ENCODE data around the gene SEPHS1.
"Not testable (repeated sequence)": the region's sequence is repeated elsewhere in the genome, so short reads cannot be mapped to it uniquely, and the experiment has no call there.

Gene SEPHS1, protein sequence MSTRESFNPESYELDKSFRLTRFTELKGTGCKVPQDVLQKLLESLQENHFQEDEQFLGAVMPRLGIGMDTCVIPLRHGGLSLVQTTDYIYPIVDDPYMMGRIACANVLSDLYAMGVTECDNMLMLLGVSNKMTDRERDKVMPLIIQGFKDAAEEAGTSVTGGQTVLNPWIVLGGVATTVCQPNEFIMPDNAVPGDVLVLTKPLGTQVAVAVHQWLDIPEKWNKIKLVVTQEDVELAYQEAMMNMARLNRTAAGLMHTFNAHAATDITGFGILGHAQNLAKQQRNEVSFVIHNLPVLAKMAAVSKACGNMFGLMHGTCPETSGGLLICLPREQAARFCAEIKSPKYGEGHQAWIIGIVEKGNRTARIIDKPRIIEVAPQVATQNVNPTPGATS

GRCh38 chr10:13348216-13349017 is at the start of gene SEPHS1:
Gene SEPHS1 (minus strand): TSS chr10:13348293. CDS start chr10:13344950, 3,343 bp downstream.
- FAIRE-seq: peak; percentile 81
- peak; percentile 94 for DNase-seq (ENCODE audit: insufficient read length, low spot score)

GRCh38 chr10:13397052-13397451 is 49.0 kb upstream of the SEPHS1 start:
- FAIRE-seq: no peak
- no peak for DNase-seq (ENCODE audit: insufficient read length, low spot score)

GRCh38 chr10:13396369-13396768 is 48.3 kb upstream of the SEPHS1 start:
- FAIRE-seq (no peak), DNase-seq (ENCODE audit: insufficient read length, low spot score) (no peak)

DNA sequence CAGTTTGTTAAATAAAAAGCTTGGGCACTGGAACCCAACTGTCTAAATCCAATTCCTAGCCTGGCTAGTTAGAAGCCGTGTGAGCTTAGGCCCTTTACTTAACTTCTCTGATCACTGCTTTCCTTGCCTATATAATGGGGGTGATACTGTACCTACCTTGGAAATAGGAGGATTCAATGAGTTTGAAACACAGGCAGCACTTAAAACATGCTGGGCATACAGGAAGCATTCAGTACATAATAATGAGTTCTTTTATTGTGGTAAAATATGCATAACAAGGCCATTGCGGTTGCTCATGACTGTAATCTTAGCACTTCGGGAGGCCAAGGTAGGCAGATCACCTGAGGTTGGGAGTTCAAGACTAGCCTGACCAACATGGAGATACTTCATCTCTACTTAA is 47.4 kb upstream of the SEPHS1 start:
- DNase-seq (ENCODE audit: insufficient read length, low spot score) (no peak), FAIRE-seq (no peak)

GRCh38 chr10:13393640-13394039 is 45.5 kb upstream of the SEPHS1 start:
- no peak for DNase-seq (ENCODE audit: insufficient read length, low spot score)
- FAIRE-seq: no peak

DNA sequence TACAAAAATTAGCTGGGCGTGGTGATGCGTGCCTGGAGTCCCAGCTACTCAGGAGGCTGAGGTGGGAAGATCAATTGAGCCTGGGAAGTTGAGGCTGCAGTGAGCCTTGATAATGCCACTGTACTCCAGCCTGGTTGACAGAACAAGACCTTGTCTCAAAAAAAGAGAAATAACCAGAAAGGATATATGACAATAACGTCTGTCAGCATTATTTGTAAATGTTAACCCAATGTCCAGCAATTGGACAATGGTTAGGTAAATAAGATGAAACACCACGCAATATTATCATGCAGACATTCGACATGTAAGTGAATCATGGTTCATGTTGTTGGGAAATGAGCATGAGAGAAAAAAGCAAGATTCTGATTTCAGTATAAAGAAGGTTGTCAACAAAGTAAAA is 44.6 kb upstream of the SEPHS1 start:
- FAIRE-seq (no peak), DNase-seq (ENCODE audit: insufficient read length, low spot score) (no peak)

DNA sequence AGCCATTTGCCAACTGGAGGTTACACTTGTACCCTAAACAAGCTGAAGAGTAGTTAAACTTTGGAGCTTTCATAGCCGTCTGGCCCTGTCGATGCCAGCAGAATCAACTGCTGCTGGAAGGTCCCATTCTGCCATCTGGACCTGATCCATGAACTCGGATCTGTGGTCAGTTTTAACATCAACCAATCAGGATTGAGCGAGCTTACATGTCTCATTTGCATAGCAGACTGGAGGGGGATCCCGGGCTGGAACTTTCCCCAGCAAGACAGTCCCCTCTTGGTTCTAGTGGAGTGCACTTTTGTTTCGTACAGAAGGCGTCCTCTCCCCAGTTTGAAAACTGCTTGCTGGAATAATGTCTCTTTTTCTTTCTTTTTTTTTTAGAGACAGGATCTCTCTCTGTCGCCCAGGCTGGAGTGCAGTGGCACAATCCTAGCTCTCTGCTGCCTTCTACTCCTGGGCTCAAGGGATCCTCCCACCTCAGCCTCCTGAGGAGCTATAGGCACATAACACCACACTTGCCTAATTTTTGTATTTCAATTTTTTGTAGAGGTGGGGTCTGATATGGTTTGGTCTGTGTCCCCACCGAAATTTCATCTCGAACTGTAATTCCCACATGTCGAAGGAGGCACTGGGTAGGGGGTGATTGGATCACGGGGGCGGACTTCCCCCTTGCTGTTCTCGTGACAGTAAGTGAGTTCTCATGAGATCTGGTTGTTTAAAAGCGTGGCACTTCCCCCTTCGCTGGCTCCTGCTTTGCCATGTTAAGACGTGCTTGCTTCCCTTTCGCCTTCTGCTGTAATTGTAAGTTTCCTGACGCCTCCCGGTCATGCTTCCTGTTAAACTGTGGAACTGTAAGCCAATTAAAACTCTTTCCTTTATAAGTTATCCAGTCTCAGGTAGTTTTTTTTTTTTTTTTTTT is 42.8 kb upstream of the SEPHS1 start:
- DNase-seq (ENCODE audit: insufficient read length, low spot score): no peak
- peak; percentile 52 for FAIRE-seq

DNA sequence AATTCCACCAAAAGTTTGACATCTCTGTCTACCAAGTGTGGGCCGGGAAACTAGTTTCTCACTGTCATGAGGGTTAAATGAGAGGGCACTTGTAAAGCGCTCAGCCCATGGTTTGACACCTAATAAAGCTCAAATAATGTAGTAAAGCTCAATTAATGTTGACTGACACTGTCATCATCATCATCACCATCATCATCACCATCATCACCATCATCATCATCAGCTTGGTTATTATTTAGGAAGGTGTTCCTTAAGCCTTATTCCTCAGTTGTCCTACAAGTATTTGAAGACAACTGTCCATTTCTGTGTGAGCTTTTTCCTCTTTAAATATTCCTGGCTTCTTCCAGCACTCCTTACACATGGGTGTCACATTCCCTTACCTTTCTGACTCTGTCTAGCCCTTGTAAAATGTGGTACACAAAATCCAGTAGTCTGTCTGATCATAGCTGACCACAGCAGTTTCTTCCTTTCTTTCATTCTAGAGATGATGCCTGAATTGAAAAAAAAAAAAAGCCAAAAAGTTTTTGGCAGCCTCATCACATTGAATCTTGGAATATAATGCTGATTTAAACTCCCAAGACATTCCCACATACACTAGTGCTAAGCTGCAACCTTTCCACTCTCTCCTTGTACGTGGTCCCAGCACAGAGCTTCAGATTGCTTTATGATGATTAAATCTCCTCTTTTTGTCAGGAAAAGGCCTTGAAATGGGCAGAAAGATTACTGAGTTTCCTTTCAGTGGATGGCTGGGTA is 40.6 kb upstream of the SEPHS1 start:
- FAIRE-seq: no peak

GRCh38 chr10:13386021-13386420 is 37.9 kb upstream of the SEPHS1 start:
- FAIRE-seq (no peak), DNase-seq (ENCODE audit: insufficient read length, low spot score) (no peak)

More for the DNA sequence above, 40.6 kb upstream of the SEPHS1 start:
- DNase-seq (ENCODE audit: insufficient read length, low spot score): no peak

DNA sequence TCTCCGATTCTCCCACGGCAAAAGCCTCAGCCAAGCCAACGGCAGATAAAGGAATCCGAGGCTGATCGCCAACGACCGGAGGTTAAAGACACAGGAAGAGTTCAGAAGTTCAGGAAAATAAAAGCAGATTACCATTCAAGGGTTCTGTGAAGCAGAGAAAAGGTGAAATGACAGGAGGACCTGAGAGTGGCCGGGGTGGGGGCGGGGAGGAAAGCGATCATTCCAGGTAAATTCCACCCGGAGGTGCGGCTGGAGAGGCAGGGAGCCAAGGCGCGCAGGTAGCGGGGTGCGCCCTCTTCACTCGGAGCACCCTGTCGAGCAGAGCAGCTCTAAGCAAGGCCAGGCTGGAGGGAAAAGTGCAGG is 35.3 kb upstream of the SEPHS1 start:
- FAIRE-seq: no peak
- DNase-seq (ENCODE audit: insufficient read length, low spot score): no peak

DNA sequence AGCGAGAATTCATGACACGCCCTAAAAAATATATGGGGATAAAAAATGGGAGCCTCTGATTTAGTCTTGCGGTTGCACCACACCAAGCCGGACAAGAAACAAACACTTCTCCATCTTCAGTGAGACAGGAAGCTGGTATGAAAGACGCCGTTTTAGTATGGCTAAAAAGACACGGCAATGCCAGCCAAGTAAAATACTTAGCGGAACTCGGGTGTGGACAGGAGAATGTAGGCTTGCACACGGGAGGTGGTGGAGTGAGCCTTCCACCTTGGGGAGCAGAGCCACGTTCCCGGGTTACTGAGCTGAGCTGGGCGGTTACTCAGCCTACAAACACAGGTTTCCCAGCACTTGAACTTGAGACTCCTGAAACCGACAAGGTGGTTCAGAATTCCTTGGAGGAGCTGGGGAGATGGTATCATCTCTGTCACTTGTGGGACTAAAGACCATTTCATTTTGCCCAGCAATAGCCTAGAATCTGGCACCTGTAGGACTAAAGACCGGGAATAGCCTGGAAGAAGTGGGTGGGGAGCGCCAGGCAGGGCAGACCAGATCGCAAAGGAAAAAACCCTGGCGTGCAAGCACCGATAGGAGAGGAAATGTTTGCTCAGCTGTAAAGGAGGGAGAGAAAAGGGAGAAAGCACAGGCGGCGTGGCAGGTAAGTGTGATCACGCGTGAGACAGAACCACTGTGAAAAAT is 34.8 kb upstream of the SEPHS1 start:
- DNase-seq (ENCODE audit: insufficient read length, low spot score) (no peak), FAIRE-seq (no peak)

DNA sequence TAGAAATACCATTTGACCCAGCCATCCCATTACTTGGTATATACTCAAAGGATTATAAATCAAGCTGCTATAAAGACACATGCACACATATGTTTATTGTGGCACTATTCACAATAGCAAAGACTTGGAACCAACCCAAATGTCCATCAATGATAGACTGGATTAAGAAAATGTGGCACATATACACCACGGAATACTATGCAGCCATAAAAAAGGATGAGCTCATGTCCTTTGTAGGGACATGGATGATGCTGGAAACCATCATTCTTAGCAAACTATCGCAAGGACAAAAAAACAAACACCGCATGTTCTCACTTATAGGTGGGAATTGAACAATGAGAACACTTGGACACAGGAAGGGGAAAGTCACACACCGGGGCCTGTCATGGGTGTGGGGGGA is 31.0 kb upstream of the SEPHS1 start:
- not testable (repeated sequence) for DNase-seq (ENCODE audit: insufficient read length, low spot score); FAIRE-seq

DNA sequence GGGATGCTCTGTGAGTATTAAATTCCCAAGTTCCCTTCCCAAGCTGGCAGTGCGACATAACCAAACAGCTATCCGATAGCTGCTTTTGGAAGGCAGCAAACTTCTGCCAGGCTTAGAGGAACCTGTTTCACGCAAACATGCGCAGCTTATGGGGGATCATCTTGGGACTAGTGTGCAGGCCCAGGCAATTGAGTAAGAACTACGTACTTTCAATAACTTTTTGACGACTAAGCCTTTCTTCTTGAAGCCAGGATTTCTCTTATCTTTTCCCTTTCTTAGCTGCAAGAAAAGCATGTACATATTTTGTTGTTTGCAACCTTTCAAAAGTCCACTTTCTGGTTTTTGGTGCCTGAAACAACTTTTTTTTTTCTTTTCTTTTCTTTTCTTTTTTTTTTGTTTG is 28.7 kb upstream of the SEPHS1 start:
- DNase-seq (ENCODE audit: insufficient read length, low spot score) (no peak), FAIRE-seq (no peak)

GRCh38 chr10:13376297-13376696 is 28.2 kb upstream of the SEPHS1 start:
- DNase-seq (ENCODE audit: insufficient read length, low spot score) (no peak), FAIRE-seq (no peak)

DNA sequence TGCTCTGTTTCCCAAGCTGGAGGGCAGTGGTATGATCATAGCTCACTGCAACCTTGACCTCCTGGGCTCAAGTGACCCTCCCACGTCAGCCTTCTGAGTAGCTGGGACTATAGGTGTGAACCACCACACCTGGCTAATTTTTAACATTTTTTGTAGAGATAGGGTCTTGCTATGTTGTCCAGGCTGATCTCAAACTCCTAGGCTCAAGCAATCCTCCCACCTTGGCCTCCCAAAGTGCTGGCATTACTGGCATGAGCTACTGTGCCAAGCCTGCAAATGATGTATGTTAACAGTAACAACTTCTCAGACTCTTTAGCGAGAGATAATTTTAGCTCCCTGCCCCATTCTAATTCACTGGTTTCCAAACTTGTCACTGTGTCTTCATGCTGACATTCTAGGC is 27.7 kb upstream of the SEPHS1 start:
- FAIRE-seq: no peak
- no peak for DNase-seq (ENCODE audit: insufficient read length, low spot score)

DNA sequence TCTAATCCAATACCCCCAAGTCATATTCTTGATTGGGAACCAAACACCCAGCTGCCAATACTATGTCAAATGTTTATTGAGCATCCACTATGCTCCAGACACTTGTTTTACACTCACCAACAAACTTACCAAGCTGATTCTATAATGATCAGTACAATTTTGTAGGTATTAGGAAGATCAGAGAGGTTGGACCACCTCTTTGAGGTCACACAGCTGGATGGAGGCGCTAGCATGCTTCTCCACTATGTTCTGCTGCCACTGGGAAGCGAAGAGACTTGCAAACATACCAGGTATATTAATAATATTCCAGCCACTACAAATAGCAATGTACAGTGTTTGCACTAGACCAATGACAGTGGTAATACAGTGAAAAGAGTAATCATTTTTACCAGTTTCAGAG is 25.6 kb upstream of the SEPHS1 start:
- DNase-seq (ENCODE audit: insufficient read length, low spot score) (no peak), FAIRE-seq (no peak)

GRCh38 chr10:13372524-13372923 is 24.4 kb upstream of the SEPHS1 start:
- FAIRE-seq (no peak), DNase-seq (ENCODE audit: insufficient read length, low spot score) (no peak)

- FAIRE-seq: peak; percentile 93
- peak; percentile 85 for DNase-seq (ENCODE audit: insufficient read length, low spot score)
These were observed 23.9 kb upstream of the SEPHS1 start for GRCh38 chr10:13371897-13372470.

DNA sequence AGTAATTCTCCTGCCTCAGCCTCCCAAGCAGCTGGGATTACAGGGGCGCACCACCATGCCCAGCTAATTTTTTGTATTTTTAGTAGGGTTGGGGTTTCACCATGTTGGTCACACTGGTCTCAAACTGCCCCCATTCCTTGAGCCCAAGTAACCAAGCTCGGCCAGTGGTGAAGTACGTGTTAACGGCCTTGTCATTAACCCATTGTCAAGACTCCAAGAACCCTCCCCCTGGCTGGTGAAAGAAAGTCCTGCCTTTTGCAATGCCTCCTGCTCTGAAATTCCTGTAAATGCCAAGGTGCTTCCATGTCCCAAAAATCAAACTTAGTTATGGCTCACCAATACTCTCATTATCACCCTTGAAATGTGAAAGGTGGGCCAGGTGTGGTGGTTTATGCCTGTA is 18.8 kb upstream of the SEPHS1 start:
- DNase-seq (ENCODE audit: insufficient read length, low spot score) (no peak), FAIRE-seq (no peak)

Data from GM19239 (cell line).